Measurements from ENCODE around the gene VGLL1.

Gene VGLL1

DNA sequence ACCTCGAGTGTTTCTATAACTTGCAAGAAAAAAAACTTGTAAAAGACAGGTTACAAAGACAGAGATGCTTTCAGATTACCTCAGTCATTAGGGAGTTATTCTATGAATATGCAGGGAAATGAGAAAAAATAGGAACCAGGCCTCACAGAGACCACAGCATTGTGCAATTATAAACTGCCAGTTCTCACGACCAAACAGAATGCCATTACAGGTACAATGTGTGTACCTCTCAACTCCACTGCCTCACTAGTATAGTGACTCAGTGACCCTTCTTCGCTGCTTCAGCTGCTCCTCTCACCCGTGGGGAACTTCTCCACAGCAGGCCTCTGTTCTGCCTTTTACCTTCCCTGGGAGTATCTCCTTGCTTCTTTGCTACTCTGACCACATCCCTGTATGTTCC, 37.0 kb upstream of the VGLL1 start:
- H3K79me2 ChIP-seq: no peaks in the 10 kb centered on the region
- H3K27me3 ChIP-seq (ENCODE audit: control insufficient read depth, insufficient read depth, low read length): no peaks in the 10 kb centered on the region
- H3K4me1 ChIP-seq: no peaks in the 10 kb centered on the region
- no peaks in the 10 kb centered on the region for H3K9me3 ChIP-seq (ENCODE audit: control insufficient read depth, low read length)
- no peak overlapping the region for H3K27ac ChIP-seq
- TF ChIP-seq, protein P1, sequence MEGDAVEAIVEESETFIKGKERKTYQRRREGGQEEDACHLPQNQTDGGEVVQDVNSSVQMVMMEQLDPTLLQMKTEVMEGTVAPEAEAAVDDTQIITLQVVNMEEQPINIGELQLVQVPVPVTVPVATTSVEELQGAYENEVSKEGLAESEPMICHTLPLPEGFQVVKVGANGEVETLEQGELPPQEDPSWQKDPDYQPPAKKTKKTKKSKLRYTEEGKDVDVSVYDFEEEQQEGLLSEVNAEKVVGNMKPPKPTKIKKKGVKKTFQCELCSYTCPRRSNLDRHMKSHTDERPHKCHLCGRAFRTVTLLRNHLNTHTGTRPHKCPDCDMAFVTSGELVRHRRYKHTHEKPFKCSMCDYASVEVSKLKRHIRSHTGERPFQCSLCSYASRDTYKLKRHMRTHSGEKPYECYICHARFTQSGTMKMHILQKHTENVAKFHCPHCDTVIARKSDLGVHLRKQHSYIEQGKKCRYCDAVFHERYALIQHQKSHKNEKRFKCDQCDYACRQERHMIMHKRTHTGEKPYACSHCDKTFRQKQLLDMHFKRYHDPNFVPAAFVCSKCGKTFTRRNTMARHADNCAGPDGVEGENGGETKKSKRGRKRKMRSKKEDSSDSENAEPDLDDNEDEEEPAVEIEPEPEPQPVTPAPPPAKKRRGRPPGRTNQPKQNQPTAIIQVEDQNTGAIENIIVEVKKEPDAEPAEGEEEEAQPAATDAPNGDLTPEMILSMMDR (IDR thresholded peaks at IDR 0.05): no peak
- no peak overlapping the region for H3K4me2 ChIP-seq (ENCODE audit: low read length)
- H3K9ac ChIP-seq: no peak overlapping the region
- H3K4me3 ChIP-seq (ENCODE audit: low read depth, low read length): no peak overlapping the region
- no peaks in the 10 kb centered on the region for H3K36me3 ChIP-seq (ENCODE audit: control insufficient read depth, insufficient read depth, low read length)
- H2AFZ ChIP-seq: no peak overlapping the region

DNA sequence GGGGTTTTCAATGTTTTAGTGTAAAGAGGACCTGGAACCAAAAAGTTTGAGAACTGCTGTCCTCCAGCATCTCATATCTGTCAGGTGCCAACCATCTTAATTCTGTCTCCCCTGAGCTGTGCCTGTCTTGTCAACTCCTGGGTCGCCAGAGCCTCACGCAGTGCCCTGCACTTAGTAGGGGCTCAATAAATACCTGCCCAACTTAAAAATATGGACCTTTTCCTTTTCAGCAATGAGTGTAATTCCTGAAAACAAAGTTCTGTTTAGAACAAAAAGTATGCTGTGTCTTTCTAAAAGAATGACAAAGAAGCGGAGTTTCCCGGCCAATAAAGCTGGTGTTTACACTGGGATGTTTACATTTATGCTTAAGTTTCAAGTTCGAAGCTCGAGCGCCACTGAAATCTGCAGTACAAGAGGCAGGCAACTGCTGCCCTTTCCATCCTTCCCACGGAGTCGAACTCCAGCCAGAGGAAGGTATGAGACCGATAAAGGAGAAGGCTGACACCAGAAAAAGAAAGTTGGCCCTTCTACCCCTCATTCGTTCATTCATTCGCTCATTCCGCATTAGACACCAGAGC, 35.7 kb upstream of the VGLL1 start:
- Histone ChIP-seq H3K27me3 (ENCODE audit: control insufficient read depth, insufficient read depth, low read length) (no peaks in the 10 kb centered on the region), H2AFZ (peak overlapping the region; percentile 89), H3K36me3 (ENCODE audit: control insufficient read depth, insufficient read depth, low read length) (no peaks in the 10 kb centered on the region), H3K9ac (peak overlapping the region; percentile 28), H3K9me3 (ENCODE audit: control insufficient read depth, low read length) (no peaks in the 10 kb centered on the region), H3K4me2 (ENCODE audit: low read length) (peak overlapping the region; percentile 63), H3K4me3 (ENCODE audit: low read depth, low read length) (peak overlapping the region; percentile 60), H3K4me1 (no peaks in the 10 kb centered on the region), H3K27ac (peak overlapping the region; percentile 94), H3K79me2 (no peaks in the 10 kb centered on the region)
- TF ChIP-seq, protein P1 (IDR thresholded peaks at IDR 0.05): no peak

- H3K4me3 ChIP-seq (ENCODE audit: low read depth, low read length): peak overlapping the region; percentile 69
- H3K36me3 ChIP-seq (ENCODE audit: control insufficient read depth, insufficient read depth, low read length): no peaks in the 10 kb centered on the region
- no peaks in the 10 kb centered on the region for H3K9me3 ChIP-seq (ENCODE audit: control insufficient read depth, low read length)
- H3K79me2 ChIP-seq: no peaks in the 10 kb centered on the region
- H2AFZ ChIP-seq: peak overlapping the region; percentile 89
- no peaks in the 10 kb centered on the region for H3K27me3 ChIP-seq (ENCODE audit: control insufficient read depth, insufficient read depth, low read length)
- peak overlapping the region; percentile 28 for H3K9ac ChIP-seq
- H3K27ac ChIP-seq: peak overlapping the region; percentile 94
- H3K4me2 ChIP-seq (ENCODE audit: low read length): peak overlapping the region; percentile 80
- no peaks in the 10 kb centered on the region for H3K4me1 ChIP-seq
- TF ChIP-seq, protein P1 (IDR thresholded peaks at IDR 0.05): no peak
Measured at GRCh38 chrX:136496764-136497555, 35.1 kb upstream of the VGLL1 start.

- TF ChIP-seq, protein P1 (IDR thresholded peaks at IDR 0.05): no peak
- no peaks in the 10 kb centered on the region for H3K27me3 ChIP-seq (ENCODE audit: control insufficient read depth, insufficient read depth, low read length)
- H3K4me1 ChIP-seq: no peaks in the 10 kb centered on the region
- H3K4me2 ChIP-seq (ENCODE audit: low read length): peak within 1 kb of the TSS; percentile 80
- H3K4me3 ChIP-seq (ENCODE audit: low read depth, low read length): peak within 1 kb of the TSS; percentile 69
- H3K27ac ChIP-seq: peak within 1 kb of the TSS; percentile 94
- H3K9me3 ChIP-seq (ENCODE audit: control insufficient read depth, low read length): no peaks in the 10 kb centered on the region
- H2AFZ ChIP-seq: peak within 1 kb of the TSS; percentile 89
- H3K36me3 ChIP-seq (ENCODE audit: control insufficient read depth, insufficient read depth, low read length): no peaks in the 10 kb centered on the region
- no peaks in the 10 kb centered on the region for H3K79me2 ChIP-seq
- H3K9ac ChIP-seq: peak within 1 kb of the TSS; percentile 28
Measured at GRCh38 chrX:136497556-136498052, 34.4 kb upstream of the VGLL1 start, which contains the start of gene HTATSF1. TSS of gene HTATSF1 (plus strand) at chrX:136497592. CDS start at chrX:136497685, 93 bp downstream.

Data from parathyroid adenoma (tissue), 2 donors.